Nephron (organoid): ENCODE data around the gene MMP15.
"Not testable (repeated sequence)": the region's sequence is repeated elsewhere in the genome, so short reads cannot be mapped to it uniquely, and the experiment has no call there.

Source experiments
- H3K27ac Mint-ChIP-seq, 3 experiments: 2 replicates each; pipeline ENCODE4 v1.8.0; 2020; ENCODE audit warnings: mixed read lengths in 3 of 3, mild to moderate bottlenecking in 2 of 3, moderate library complexity in 1 of 3
- H3K27me3 Mint-ChIP-seq: 2 replicates; pipeline ENCODE4 v1.8.0; 2021; ENCODE audit warnings: low read depth, mild to moderate bottlenecking, moderate library complexity, mixed read lengths
- H3K36me3 Mint-ChIP-seq: 2 replicates; pipeline ENCODE4 v1.8.0; 2020; ENCODE audit warnings: low read depth, mixed read lengths
- H3K4me1 Mint-ChIP-seq: 2 replicates; pipeline ENCODE4 v1.8.0; 2020; ENCODE audit warnings: mixed read lengths
- H3K4me3 Mint-ChIP-seq, 3 experiments: 2 replicates each; pipeline ENCODE4 v1.8.0; 2020; ENCODE audit warnings: mild to moderate bottlenecking in 3 of 3, mixed read lengths in 3 of 3, moderate library complexity in 2 of 3
- H3K9me3 Mint-ChIP-seq: 2 replicates; pipeline ENCODE4 v1.8.0; 2020; ENCODE audit warnings: mixed read lengths
- CTCF ChIP-seq, 3 experiments: fragments of 200-600 bp; sonication (generic); IDR thresholded peaks; one replicate each; pipeline ENCODE4 v1.5.0; 2021; ENCODE audit warnings: antibody characterized with exemption in 3 of 3; ENCODE audit not compliant: unreplicated experiment in 3 of 3

Gene MMP15

GRCh38 chr16:58076514-58076913, 51.0 kb downstream of the MMP15 start:
- H3K27me3 Mint-ChIP-seq = peaks cover 3% of the 10 kb centered on the region

GRCh38 chr16:58077796-58078195, 52.2 kb downstream of the MMP15 start:
- H3K36me3 Mint-ChIP-seq = no peaks in the 10 kb centered on the region

More at GRCh38 chr16:58076514-58076913, 51.0 kb downstream of the MMP15 start:
- H3K4me3 Mint-ChIP-seq = no peak overlapping the region
- H3K9me3 Mint-ChIP-seq = peaks cover 27% of the 10 kb centered on the region
- no peaks in the 10 kb centered on the region for H3K4me1 Mint-ChIP-seq
- no peak for TF ChIP-seq CTCF (IDR thresholded peaks at IDR 0.05; ENCODE audit: unreplicated experiment in 3 of 3)
- H3K27ac Mint-ChIP-seq = no peak overlapping the region
- H3K36me3 Mint-ChIP-seq = no peaks in the 10 kb centered on the region

GRCh38 chr16:58080657-58081056, 55.1 kb downstream of the MMP15 start:
- not testable (repeated sequence) for H3K27ac Mint-ChIP-seq, H3K36me3 Mint-ChIP-seq, H3K27me3 Mint-ChIP-seq, H3K4me3 Mint-ChIP-seq, H3K4me1 Mint-ChIP-seq
- peaks cover 14% of the 10 kb centered on the region for H3K9me3 Mint-ChIP-seq

More at GRCh38 chr16:58077796-58078195, 52.2 kb downstream of the MMP15 start:
- no peaks in the 10 kb centered on the region for H3K4me1 Mint-ChIP-seq
- H3K27ac Mint-ChIP-seq = no peak overlapping the region
- H3K9me3 Mint-ChIP-seq = peaks cover 22% of the 10 kb centered on the region
- H3K4me3 Mint-ChIP-seq = no peak overlapping the region
- peaks cover 3% of the 10 kb centered on the region for H3K27me3 Mint-ChIP-seq
- TF ChIP-seq CTCF (IDR thresholded peaks at IDR 0.05; ENCODE audit: unreplicated experiment in 3 of 3) = no peak

- Mint-ChIP-seq H3K4me3 (no peak overlapping the region), H3K4me1 (no peaks in the 10 kb centered on the region), H3K27ac (no peak overlapping the region), H3K9me3 (peaks cover 4% of the 10 kb centered on the region), H3K36me3 (no peaks in the 10 kb centered on the region), H3K27me3 (peaks cover 3% of the 10 kb centered on the region)
- TF ChIP-seq CTCF (IDR thresholded peaks at IDR 0.05; ENCODE audit: unreplicated experiment in 3 of 3) = no peak
Observed at GRCh38 chr16:58082381-58082780, 56.8 kb downstream of the MMP15 start.

- Mint-ChIP-seq H3K4me3 (no peak overlapping the region), H3K27me3 (no peaks in the 10 kb centered on the region), H3K9me3 (no peaks in the 10 kb centered on the region), H3K36me3 (no peaks in the 10 kb centered on the region), H3K27ac (no peak overlapping the region), H3K4me1 (no peaks in the 10 kb centered on the region)
- no peak for TF ChIP-seq CTCF (IDR thresholded peaks at IDR 0.05; ENCODE audit: unreplicated experiment in 3 of 3)
Observed at GRCh38 chr16:58084635-58085034, 59.1 kb downstream of the MMP15 start.

- H3K9me3 Mint-ChIP-seq = no peaks in the 10 kb centered on the region
- H3K36me3 Mint-ChIP-seq = no peaks in the 10 kb centered on the region
- no peak overlapping the region for H3K4me3 Mint-ChIP-seq
- H3K4me1 Mint-ChIP-seq = no peaks in the 10 kb centered on the region
- H3K27me3 Mint-ChIP-seq = no peaks in the 10 kb centered on the region
- no peak overlapping the region for H3K27ac Mint-ChIP-seq
- TF ChIP-seq CTCF (IDR thresholded peaks at IDR 0.05; ENCODE audit: unreplicated experiment in 3 of 3) = no peak
Observed at GRCh38 chr16:58085171-58085570, 59.6 kb downstream of the MMP15 start.
